OCI-LY3 (cell line): ENCODE results near the gene PPFIBP2.

Source experiments
- EZH2phosphoT487 ChIP-seq: fragments of 200-600 bp; shearing (Covaris generic); IDR thresholded peaks from 2 replicates; pipeline ENCODE4 v1.6.1; 2018; ENCODE audit warnings: antibody characterized with exemption, mixed run types, low read depth
- TF ChIP-seq, protein P1 (sequence below): fragments of 200-600, 300-600 bp; sonication (generic); IDR thresholded peaks from 2 replicates; pipeline ENCODE4 v1.5.1; 2014; ENCODE audit warnings: antibody characterized with exemption, low read length, low read depth

DNA sequence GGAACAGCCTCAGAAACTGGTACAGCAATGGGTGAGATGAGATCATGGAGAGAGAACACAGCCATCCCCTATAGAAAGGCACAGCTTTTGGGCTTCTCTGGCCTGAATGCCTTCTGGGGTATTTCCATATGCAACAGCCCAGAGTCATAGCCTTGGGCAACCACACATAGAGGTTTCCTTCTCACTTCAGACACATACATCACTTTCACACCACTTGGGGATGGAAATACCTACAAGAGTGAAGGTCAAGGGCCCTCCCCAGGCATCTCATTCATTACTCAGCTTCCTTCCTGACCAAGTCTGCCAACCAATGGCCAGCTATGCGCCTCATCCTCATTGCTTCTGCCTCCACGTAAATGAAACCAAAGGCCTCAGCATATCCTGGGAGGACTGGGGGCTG is 46.1 kb upstream of the PPFIBP2 start:
- TF ChIP-seq, protein P1, sequence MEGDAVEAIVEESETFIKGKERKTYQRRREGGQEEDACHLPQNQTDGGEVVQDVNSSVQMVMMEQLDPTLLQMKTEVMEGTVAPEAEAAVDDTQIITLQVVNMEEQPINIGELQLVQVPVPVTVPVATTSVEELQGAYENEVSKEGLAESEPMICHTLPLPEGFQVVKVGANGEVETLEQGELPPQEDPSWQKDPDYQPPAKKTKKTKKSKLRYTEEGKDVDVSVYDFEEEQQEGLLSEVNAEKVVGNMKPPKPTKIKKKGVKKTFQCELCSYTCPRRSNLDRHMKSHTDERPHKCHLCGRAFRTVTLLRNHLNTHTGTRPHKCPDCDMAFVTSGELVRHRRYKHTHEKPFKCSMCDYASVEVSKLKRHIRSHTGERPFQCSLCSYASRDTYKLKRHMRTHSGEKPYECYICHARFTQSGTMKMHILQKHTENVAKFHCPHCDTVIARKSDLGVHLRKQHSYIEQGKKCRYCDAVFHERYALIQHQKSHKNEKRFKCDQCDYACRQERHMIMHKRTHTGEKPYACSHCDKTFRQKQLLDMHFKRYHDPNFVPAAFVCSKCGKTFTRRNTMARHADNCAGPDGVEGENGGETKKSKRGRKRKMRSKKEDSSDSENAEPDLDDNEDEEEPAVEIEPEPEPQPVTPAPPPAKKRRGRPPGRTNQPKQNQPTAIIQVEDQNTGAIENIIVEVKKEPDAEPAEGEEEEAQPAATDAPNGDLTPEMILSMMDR, result no peak
- no peak for TF ChIP-seq EZH2phosphoT487
